Heart left ventricle (tissue), 16 donors: ENCODE results near the gene IFITM2. TPM values are rescaled to one million over a fixed set of nuclear protein-coding genes. Genes with fewer than 3 reads are reported as not detected.
A peak's percentile ranks its signal among the peaks of the same experiment; 100 is the strongest.

Experiments
- ATAC-seq, 4 donors: fragments of 200-7000 bp; cut with Tn5 transposase; one replicate each; pipeline ENCODE4 v1.9.1; 2020 to 2022; ENCODE audit warnings: moderate library complexity in 4 of 4, mild to moderate bottlenecking in 3 of 4, moderate number of reproducible peaks in 1 of 4
- DNase-seq, 5 donors: peaks; one replicate each; pipeline ENCODE4 v3.0.0-alpha.2; 2020
- H3K27ac ChIP-seq, 12 donors: fragments of 200-600 bp; sonication (generic) in 4 of 12; one replicate each; pipeline versions ENCODE4 v1.5.0 to v1.8.0; 2016 to 2022; ENCODE audit warnings: mild to moderate bottlenecking in 2 of 12
- H3K27me3 ChIP-seq, 9 donors: fragments of 200-600 bp; sonication (generic) in 2 of 9; one replicate each; pipeline versions ENCODE4 v1.5.1 to v1.8.0; 2016 to 2022; ENCODE audit warnings: mild to moderate bottlenecking in 3 of 9
- H3K36me3 ChIP-seq, 9 donors: fragments of 200-600 bp; sonication (generic) in 2 of 9; one replicate each; pipeline versions ENCODE4 v1.5.0 to v1.8.0; 2018 to 2022; ENCODE audit warnings: mild to moderate bottlenecking in 2 of 9
- H3K4me1 ChIP-seq, 12 donors: fragments of 200-600 bp; sonication (generic) in 4 of 12; one replicate each; pipeline versions ENCODE4 v1.5.0 to v1.8.0; 2016 to 2022; ENCODE audit warnings: mild to moderate bottlenecking in 3 of 12
- H3K4me3 ChIP-seq, 12 donors: fragments of 200-600 bp; sonication (generic) in 4 of 12; one replicate each; pipeline versions ENCODE4 v1.5.0 to v1.8.0; 2017 to 2022; ENCODE audit warnings: mild to moderate bottlenecking in 9 of 12, moderate library complexity in 4 of 12
- H3K9me3 ChIP-seq, 12 donors: fragments of 200-600 bp; sonication (generic) in 4 of 12; one replicate each; pipeline versions ENCODE4 v1.5.0 to v1.8.0; 2016 to 2022; ENCODE audit warnings: mild to moderate bottlenecking in 1 of 12
- CTCF ChIP-seq, 12 donors: fragments of 200-600 bp; sonication (generic) in 4 of 12; IDR thresholded peaks; one replicate each; pipeline versions ENCODE4 v1.5.0 to v1.8.0; 2018 to 2022; ENCODE audit warnings: antibody characterized with exemption in 12 of 12, mild to moderate bottlenecking in 5 of 12
- POLR2A ChIP-seq, 2 donors: fragments of 450-650 bp; IDR thresholded peaks; one replicate each; pipeline ENCODE4 v1.6.1; 2017; ENCODE audit warnings: antibody characterized with exemption in 2 of 2, mild to moderate bottlenecking in 2 of 2, moderate library complexity in 2 of 2
- WGBS, 4 donors: extraction: QIAGEN DNeasy Blood & Tissue Kit in 2 of 4; methylation state at CpG; one replicate each; pipeline versions ENCODE4 v1.1.5 to v1.1.7; 2013 to 2018; 5-methylcytosine and 5-hydroxymethylcytosine counted together
- intact Hi-C, 10 donors: fragments of 100-400 bp; cut with DNase I; formaldehyde crosslinking; loops; one replicate each; pipeline versions ENCODE4 v1.11.1 to v1.14.2; 2022
- polyA plus RNA-seq, 2 donors: library from polyadenylated mRNA; stranded (reverse); fragments of 200-250 nt; gene quantifications; one replicate each; pipeline ENCODE4 v1.2.3, GENCODE V29; 2013
- total RNA-seq, 9 donors: library from RNA; depleted of rRNA in 2 of 9; stranded (reverse); fragments of >200 nt in 2 of 9; fragmentation: NEBNext Ultra II Directional in 3 of 9; extraction: Animal tissue kit (Norgen Biotek cat#: 25700) in 3 of 9; gene quantifications; one replicate each; pipeline versions ENCODE4 v1.1.0 to v1.2.4, GENCODE V29; 2016 to 2023
- donor health status: ischemic (EF 13 %, LVEDD 7.1; RV severe dilation, severe dysfunction).
- donor health status: healthy with polysubstance abuse.
- donor health status: DM: no; HTN: yes; CAD: no.
- donor health status: DM: no; HTN: no; CAD: no.
- donor health status: ischemic (EF 25% LVEDD 6.9; RV normal size, moderate dysfunction).
- donor health status: ischemic (EF 25% LVEDD 5.7; RV mildly dilated, moderate dysfunction).
- donor health status: healthy.
- donor health status: DM: yes; HTN: yes; CAD: no.
- donor health status: ischemic (EF 35%, LVEDD 5.7; RV mildly dilated, moderate dysfunction).
- donor health status: nonischemic (EF 11% LVEDD 7.7; RV severe dilation, severe dysfunction).
- donor health status: DM: yes; HTN: yes; CAD: no.
- donor health status: PGD.
- donor health status: ischemic (EF 29% LVEDD 5.4; RV normal size, mild dysfunction).
- donor health status: nonischemic (EF 23%, LVEDD 6.1; RV moderate dilation, normal function).

Gene IFITM2
- total and polyA plus RNA-seq, 11 donors: 116 to 501 (median 154) TPM

DNA sequence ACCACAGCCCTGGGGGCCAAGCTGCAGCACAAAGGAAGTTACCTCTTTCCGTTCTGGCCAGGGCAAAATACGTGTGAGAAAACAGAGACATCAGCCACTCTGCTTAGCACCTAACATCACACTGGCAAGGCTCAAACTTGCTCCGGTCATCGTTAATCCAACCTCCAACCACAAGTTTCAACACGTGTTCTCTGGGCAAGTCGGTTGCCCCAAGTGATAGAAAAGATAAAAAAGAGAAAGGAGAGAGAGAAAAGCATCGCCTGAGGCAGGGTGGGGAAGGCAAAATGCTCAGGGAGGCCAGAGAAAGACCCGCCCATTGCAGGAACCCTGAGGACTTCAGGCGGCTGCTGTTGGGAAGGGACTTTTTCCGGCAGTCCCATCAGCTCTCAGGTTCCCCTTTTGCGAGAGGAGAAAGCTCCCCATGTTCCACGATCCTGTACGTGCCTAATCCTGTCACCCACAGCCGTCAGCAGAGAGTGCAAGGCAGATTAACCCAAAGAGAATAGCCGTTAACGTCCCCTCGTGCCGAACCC, 43.2 kb downstream of the IFITM2 start:
- H3K4me1 ChIP-seq: peaks cover 7 to 47% (median 30%) of the 10 kb centered on the region in 12 donors
- intact Hi-C loops: loop anchor here in 3 of 10 donors (5.0 to 10.0 kb wide), 4 partner anchors 33 to 454 kb away; partner anchors contain the start of genes IFITM1 (in 1 of the 3), IFITM2 (in 1 of the 3), PIDD1 (in 1 of the 3) and RPLP2 (in 1 of the 3)
- no peak for ATAC-seq
- DNase-seq: peak in 1 of 5 donors; percentile 34
- TF ChIP-seq POLR2A (IDR thresholded peaks at IDR 0.05): no peak
- TF ChIP-seq CTCF (IDR thresholded peaks at IDR 0.05): no peak
- H3K9me3 ChIP-seq: no peaks in the 10 kb centered on the region
- 65 to 83% (median 77%) methylated on average over 18 of the region's 18 CpGs for WGBS, 4 donors
- peak overlapping the region in 1 of 12 donors; percentile 59 for H3K27ac ChIP-seq
- H3K4me3 ChIP-seq: no peak overlapping the region
- no peaks in the 10 kb centered on the region for H3K27me3 ChIP-seq
- H3K36me3 ChIP-seq: no peaks in the 10 kb centered on the region

DNA sequence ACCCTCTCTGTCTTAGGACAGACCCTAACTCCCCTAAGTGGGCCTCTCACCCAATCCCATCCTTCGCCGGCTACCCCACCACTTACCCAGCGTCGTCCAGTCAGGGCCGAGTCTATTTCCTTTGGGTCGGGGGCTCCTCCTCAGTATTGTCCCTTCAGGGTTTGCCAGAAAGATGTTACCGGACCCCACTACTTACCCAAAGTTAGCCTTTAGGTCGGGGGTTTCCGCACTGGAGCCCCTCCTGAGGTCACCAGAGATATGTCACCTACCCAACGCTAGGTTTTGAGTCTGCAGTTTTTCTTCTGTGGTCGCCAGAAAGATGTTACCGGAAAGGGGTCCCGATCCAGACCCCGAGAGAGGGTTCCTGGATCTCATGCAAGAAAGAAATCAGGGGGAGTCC, 43.8 kb downstream of the IFITM2 start:
- intact Hi-C loops: loop anchor here in 3 of 10 donors (5.0 to 10.0 kb wide), 4 partner anchors 34 to 453 kb away; partner anchors contain the start of genes IFITM1 (in 1 of the 3), IFITM2 (in 1 of the 3), PIDD1 (in 1 of the 3) and RPLP2 (in 1 of the 3)
- DNase-seq: peak in 1 of 5 donors; percentile 33
- no peak for ATAC-seq
- H3K27me3 ChIP-seq: no peaks in the 10 kb centered on the region
- H3K27ac ChIP-seq: peak overlapping the region in 1 of 12 donors; percentile 59
- 94 to 98% (median 97%) methylated on average over 14 of the region's 14 CpGs for WGBS, 4 donors
- H3K9me3 ChIP-seq: no peaks in the 10 kb centered on the region
- no peak overlapping the region for H3K4me3 ChIP-seq
- H3K4me1 ChIP-seq: peaks cover 7 to 48% (median 30%) of the 10 kb centered on the region in 12 donors
- no peaks in the 10 kb centered on the region for H3K36me3 ChIP-seq
- TF ChIP-seq POLR2A (IDR thresholded peaks at IDR 0.05): no peak
- TF ChIP-seq CTCF (IDR thresholded peaks at IDR 0.05): no peak

DNA sequence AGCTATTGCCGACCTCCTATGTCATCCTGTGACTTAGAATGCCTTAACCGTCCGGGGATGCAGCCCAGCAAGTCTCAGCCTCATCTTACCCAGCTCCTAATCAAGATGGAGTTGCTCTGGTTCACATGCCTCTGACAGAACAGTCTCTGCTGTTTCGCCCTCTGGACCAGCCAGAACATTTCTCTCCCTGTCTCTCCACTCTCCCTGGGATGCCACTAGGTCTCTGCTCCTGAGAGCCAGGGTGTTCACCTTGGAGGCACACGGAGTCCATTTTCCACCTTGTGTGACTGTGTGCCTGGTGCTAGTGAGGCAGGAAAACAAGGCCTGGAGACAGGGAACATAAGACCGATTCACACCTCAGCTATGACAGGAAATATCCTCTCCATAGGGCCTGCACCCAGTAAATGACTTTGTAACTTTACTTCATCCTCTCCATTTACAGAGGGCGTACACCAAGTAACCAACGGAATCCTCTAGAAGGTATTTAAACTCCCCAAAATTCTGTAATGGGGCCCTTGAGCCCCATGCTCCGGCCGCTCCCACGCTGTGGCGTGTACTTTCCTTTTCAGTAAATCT, 44.9 kb downstream of the IFITM2 start:
- intact Hi-C loops: loop anchor here in 4 of 10 donors (2.0 to 10.0 kb wide), 5 partner anchors 26 to 452 kb away; partner anchors contain the start of genes IFITM1 (in 1 of the 4), IFITM2 (in 1 of the 4), PIDD1 (in 1 of the 4) and RPLP2 (in 1 of the 4)

More for the DNA sequence above, 44.9 kb downstream of the IFITM2 start:
- no peak overlapping the region for H3K4me3 ChIP-seq
- H3K4me1 ChIP-seq: peaks cover 7 to 48% (median 30%) of the 10 kb centered on the region in 12 donors
- H3K27ac ChIP-seq: peak overlapping the region; percentile 95 to 100 (median 99)
- no peaks in the 10 kb centered on the region for H3K27me3 ChIP-seq
- H3K9me3 ChIP-seq: no peaks in the 10 kb centered on the region
- H3K36me3 ChIP-seq: no peaks in the 10 kb centered on the region
- TF ChIP-seq POLR2A (IDR thresholded peaks at IDR 0.05): no peak
- TF ChIP-seq CTCF (IDR thresholded peaks at IDR 0.05): no peak
- no peak for ATAC-seq
- peak in 1 of 5 donors; percentile 28 for DNase-seq
- WGBS, 4 donors: 90 to 93% (median 92%) methylated on average over 12 of the region's 12 CpGs
